HG02938 (cell line): Measurements from ENCODE around the gene NUDT22.

Source experiments
- ATAC-seq: cut with Tn5 transposase; IDR thresholded peaks from one replicate; pipeline ENCODE4 v1.9.1; 2021; ENCODE audit warnings: mild to moderate bottlenecking, moderate library complexity; ENCODE audit not compliant: unreplicated experiment

Gene NUDT22

DNA sequence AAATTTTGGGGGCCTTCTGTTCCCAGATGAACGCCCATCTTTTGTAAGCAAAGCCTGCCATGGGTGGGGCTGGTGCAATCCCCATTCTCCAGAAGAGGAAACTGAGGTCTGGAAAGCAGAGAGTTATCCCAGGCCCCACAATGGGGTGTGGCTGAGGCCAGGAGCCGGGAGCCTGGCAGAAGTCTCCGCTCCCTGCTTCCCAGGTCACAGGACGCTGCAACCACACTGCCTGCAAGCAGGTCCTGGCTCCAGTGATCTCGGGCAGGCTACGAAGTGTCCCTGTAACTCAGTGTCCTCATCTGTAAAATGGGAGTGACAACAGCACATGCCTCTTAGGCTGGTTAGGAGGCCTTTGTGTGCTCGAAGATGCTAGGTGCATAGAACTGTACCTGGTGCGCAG lies 27.0 kb downstream of the NUDT22 start:
- no peak for ATAC-seq

DNA sequence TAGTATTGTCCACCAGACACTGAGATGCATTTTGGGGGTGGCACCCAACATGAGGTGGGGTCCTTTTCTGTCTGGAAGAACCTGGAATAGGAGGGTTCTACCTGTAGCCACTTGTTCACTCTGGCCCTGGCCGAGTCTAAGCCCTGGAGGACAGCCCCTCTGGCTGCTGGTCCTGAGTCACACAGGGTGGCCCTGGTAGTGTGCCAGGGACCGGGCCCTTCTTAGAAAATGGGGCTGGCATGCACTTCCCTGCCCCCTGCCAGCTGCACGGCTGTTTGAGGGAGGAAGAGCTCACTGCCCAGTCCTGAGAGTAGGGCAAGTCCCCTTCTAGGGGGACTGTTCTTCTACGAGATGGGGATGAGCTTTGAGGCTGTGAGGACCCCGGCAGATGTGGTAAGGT lies 27.4 kb downstream of the NUDT22 start:
- no peak for ATAC-seq

DNA sequence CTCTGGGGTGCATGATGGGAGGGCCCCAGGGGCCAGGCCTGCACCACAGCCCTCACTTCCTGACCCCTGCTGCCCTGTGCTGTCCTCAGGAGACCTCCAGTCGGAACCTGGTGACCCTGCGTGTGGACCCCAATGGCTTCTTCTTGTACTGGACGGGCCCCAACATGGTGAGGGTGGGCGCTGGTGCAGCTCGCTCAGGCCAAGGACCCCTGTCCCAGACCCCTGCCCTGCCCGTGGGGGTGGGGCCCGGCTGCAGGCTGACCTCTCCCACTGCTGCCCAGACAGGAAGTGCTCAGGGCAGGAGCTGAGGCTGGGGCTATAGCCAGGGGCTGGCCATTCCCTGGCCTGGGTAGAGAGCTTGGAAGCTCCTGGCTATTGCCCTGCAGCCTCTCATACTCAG lies 28.3 kb downstream of the NUDT22 start:
- ATAC-seq = no peak

GRCh38 chr11:64255135-64256128 lies 29.4 kb downstream of the NUDT22 start:
- no peak for ATAC-seq

- no peak for ATAC-seq
Measured at GRCh38 chr11:64256300-64256699, 30.2 kb downstream of the NUDT22 start.

GRCh38 chr11:64258356-64258755 lies 32.3 kb downstream of the NUDT22 start:
- no peak for ATAC-seq

- no peak for ATAC-seq
Measured at GRCh38 chr11:64258946-64259532, 33.0 kb downstream of the NUDT22 start.

DNA sequence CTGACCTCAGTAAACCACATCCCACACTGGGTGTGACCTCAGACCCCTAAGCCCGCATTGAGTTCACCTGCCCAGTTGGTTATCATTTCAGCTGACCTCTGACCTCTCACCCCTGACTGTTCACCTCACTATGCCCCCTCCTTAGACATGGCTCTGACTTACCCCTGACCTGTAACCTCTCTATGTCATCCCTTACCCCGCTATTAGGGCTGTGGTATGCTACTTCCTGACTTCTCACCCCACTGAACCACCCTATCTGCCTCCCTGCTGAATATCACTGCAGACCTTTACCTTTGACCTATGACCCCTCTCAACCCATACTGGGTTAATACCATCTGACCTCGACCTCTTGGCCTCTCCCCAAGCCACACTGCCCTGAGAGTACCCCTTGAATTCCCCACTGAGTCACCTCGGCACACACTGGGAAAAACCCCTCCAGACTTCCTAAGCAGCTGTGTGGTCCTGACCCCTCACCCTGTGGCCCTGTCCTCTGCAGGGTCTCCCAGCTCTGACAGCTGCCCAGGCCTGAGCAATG lies 33.5 kb downstream of the NUDT22 start:
- ATAC-seq = no peak

- ATAC-seq = no peak
Measured at GRCh38 chr11:64260147-64260708, 34.2 kb downstream of the NUDT22 start.

DNA sequence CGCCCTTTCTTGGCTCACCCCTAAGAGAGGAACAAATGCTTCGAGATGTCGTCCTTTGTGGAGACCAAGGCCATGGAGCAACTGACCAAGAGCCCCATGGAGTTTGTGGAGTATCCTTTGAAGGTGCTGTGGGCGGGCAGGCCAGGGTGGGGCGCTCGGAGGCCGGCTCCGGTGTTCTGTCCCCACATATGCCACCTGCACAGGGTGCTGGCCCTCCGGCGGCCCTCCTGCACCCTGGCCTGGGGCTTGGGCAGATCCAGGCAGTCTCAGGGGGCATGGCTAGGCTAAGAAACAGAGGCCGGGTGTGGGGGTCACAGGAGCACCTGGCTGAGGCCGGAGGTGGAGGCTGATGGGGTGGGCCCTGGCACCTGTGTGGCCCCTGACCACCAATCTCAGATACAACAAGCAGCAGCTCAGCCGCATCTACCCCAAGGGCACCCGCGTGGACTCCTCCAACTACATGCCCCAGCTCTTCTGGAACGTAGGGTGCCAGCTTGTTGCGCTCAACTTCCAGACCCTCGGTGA lies 35.5 kb downstream of the NUDT22 start:
- no peak for ATAC-seq

DNA sequence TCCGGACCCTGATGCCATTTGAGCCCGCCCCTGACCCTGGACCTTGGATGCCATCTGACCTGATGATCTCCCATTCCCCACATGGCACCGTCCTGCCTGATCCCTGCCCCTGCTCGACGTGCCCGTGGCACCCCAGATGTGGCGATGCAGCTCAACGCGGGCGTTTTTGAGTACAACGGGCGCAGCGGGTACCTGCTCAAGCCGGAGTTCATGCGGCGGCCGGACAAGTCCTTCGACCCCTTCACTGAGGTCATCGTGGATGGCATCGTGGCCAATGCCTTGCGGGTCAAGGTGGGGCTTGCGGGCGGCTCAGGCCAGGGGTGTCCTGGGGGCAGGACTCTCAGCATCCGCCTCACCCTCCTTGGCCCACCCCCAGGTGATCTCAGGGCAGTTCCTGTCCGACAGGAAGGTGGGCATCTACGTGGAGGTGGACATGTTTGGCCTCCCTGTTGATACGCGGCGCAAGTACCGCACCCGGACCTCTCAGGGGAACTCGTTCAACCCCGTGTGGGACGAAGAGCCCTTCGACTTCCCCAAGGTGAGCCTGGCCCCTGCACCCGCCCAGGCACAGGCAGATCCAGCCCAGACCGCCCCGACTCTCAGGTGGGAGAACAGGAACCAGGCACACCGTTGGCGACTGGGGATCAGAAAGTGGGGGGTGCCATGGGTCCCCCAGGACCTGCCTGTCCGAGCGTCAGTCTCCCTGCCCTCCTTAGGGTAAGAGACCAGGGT lies 36.4 kb downstream of the NUDT22 start:
- no peak for ATAC-seq

DNA sequence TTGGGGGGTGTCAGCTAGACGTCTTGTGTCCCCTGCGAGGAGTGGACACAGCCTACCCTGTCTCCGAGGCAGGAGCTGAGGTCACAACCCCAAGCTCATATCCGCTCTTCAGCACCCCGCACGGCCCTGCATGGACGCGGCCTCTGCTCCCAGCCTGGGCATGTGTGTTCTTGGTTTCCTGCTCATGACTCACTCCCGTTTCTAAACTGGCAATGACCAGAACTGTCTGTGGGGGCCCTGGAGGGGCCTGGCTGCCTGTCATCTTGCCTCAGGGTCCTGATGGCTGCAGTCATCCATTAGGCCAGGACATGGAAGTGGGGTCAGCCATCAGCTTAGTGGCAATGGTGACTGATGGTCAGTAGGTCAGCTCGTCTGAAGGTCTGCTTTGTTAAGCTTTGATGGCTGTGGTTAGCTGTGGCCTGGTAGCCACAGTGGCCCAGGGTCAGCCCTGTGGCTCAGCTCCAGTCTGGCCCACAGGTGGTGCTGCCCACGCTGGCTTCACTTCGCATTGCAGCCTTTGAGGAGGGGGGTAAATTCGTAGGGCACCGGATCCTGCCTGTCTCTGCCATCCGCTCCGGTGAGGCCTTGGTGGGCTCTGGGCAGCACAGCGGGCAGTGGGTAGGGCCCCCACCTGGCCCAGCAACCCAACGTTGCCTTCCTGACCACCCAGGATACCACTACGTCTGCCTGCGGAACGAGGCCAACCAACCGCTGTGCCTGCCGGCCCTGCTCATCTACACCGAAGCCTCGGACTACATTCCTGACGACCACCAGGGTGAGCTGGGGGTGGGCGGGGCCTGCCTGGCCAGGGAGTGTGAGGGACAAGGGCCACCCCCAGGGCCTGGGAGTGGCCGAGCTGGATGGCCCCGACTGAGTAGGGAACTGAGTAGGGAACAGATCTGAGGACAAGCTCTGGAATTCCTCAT lies 37.2 kb downstream of the NUDT22 start:
- no peak for ATAC-seq

DNA sequence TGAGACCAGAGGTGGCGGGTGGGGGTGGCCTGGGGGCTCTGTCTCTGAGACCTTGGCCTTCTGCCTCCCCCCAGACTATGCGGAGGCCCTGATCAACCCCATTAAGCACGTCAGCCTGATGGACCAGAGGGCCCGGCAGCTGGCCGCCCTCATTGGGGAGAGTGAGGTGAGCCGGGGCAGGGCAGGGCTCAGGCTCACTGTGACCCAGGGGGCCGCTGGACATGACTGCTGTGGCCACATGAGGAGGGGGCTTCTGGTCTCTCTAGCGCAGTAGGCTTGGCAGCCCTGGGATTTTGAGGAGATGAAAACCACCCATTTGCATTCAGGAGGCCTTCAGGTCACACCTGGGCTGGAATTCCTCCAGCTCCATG lies 37.9 kb downstream of the NUDT22 start:
- no peak for ATAC-seq

DNA sequence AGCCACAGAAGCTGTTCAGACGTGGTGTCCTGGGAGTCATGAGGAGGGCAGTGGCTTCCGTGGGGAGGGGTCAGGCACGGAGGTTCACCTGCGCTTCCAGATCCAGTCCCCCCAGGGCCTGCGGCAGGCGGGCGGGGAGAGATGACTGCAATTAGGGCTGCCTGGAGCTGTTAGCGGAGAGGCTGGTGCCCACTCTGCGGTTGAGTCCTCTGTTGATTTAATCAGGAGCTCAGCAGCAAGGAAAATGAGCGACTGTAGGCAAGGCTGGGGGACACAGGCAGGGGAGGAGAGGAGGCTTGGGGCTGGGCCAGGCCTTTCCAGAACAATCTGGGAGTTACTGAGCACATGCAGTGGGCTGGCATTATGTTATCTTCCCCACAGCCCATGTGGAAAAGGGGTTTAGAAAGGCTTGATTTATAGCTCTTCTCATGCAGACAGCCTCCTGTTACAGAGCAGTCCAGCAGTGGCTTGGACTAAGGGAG lies 38.3 kb downstream of the NUDT22 start:
- ATAC-seq = no peak

- no peak for ATAC-seq
Measured at GRCh38 chr11:64265176-64266160, 39.4 kb downstream of the NUDT22 start.

- no peak for ATAC-seq
Measured at GRCh38 chr11:64266339-64266738, 40.3 kb downstream of the NUDT22 start.

- no peak for ATAC-seq
Measured at GRCh38 chr11:64267207-64267945, 41.3 kb downstream of the NUDT22 start.
